Stimulated activated CD4-positive, alpha-beta T cell treated with anti-CD3 and anti-CD28 coated beads, Interleukin-2, amount 100 ng/mL, for 48 hours (primary cell): Measurements from ENCODE around the gene BBIP1.
A peak's percentile ranks its signal among the peaks of the same experiment; 100 is the strongest.

ENCODE experiments used
- DNase-seq, 2 donors: peaks; one replicate each; pipeline ENCODE4 v3.0.0-alpha.2; 2020

BBIP1 gene, protein sequence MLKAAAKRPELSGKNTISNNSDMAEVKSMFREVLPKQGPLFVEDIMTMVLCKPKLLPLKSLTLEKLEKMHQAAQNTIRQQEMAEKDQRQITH

DNA sequence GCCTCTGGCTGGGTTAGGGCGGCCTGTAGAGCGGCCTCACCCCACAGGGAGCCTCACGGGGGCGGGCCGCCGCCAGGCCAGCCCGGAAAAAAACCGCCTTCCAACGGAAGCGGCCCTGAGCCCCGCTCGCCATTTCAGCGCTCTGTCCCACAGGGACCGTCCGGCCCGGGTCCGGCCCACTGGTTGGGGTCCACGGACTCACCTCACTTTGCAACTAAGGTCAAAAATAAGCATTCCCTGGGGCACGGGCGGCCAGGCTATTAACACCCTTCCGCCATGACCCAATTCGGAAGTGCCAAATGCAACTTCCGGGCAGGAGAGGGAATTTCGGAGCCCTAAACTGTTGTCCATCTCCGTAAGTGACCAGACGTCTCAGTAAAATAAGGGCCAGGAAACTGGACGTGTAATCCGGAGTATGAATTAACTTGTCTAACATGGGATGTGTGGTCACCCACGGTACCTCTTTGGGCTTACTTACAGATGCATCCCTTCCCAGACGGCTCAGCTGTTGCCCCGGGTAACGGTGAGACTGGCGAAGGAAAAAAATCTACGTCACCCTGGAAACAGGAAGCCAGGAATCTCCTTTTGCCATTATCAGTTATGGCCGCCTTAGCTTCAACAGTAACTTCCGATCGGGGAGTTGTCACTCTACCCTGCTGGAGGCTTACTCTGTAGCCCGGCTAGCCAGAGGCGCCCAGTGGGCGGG lies at the start of gene BBIP1:
Gene BBIP1, minus strand, starts transcription at position 538 of the 706 bp plus-strand sequence. CDS start 1,023 bp downstream, outside the sequence.
- peak in 1 of 2 donors; percentile 80 for DNase-seq

DNA sequence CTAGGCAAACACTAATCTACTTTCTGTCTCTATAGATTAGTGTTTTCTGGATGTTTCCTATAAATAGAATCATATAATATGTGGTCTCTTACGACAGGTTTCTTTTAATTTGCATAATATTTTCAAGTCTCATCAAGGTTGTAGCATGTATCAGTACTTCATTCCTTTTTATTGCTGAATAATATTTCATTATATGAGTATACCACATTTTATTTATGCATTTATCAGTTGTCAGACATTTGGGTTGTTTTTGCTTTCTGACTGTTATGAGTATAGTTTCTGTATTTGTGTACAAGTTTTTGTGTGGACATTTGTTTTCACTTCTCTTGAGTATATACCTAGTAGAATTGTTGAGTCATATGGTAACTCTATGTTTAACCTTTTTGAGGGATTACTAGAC lies 48.7 kb upstream of the BBIP1 start:
- no peak for DNase-seq

DNA sequence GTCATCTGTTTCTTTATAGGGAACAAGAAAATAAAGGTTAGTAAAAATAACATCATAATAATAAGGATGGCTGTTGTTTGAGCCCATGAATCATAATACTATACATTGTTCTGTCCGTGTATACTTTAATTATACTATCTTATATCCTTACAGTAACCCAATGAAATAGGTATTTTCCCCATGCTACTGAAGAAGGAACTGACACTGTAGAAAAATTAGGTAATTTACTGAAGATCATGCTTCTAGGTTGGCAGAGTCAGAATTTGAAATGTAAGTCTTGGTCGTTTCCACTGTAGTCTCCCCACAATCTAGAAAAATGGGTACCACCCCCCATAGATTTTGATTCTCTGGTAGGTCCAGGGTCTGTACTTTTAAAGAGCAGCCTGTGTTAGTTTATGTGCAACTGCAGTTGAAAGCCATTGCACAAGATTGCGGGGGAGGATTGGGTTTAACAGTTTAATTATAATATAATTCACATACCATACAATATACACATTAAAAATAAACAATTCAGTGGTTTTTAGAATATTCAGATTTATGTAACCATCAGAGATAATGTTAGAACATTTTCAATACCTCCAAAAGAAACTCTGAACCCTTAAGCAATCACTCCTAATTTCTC lies 48.1 kb upstream of the BBIP1 start:
- no peak for DNase-seq

DNA sequence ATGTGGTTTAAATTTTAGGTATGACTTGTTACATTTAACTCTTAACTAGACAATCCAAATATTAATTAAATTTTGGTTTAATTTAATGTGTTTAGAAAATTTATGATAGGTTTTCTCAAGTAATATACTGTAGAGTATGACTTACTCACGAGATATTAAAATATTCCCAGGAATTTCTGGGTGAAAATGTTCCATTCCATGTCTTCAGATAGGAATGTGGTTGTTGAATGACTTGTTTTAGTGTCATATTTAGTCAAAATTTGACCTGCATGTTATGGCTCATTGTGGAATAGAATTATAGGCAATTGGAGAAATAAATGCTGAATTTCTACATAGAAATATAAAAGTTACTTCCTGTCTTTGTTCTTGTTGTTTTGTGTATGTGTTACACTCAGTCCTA lies 47.2 kb upstream of the BBIP1 start:
- no peak for DNase-seq

DNA sequence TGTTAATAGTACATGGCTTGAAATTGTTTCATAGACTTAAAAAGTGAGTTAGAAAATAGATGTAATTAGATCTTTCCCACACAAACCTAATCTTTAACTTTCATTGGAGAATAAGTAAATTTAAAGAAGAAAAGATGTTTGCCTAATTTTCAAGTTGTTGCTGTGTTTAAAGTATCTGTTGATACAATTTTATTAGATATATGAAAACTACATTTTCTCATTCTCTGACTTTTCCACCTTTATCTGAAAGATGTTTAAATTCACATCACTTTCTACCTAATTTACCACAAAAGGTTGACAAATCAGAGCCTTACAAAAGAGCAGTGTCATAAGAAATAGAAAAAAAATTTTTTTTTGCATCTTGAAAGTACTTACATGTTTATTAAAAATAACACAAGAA lies 46.2 kb upstream of the BBIP1 start:
- DNase-seq: no peak

DNA sequence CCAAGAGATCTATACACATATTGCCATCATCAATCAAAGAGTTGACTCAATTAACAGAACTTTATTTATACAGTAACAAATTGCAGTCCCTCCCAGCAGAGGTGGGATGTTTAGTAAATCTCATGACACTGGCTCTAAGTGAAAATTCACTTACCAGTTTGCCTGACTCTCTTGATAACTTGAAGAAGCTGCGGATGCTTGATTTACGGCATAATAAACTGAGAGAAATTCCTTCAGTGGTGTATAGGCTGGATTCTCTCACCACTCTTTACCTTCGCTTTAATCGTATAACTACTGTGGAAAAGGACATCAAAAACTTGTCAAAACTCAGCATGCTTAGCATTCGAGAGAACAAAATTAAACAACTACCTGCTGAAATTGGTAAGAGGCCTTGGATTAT lies 45.7 kb upstream of the BBIP1 start:
- DNase-seq: no peak

DNA sequence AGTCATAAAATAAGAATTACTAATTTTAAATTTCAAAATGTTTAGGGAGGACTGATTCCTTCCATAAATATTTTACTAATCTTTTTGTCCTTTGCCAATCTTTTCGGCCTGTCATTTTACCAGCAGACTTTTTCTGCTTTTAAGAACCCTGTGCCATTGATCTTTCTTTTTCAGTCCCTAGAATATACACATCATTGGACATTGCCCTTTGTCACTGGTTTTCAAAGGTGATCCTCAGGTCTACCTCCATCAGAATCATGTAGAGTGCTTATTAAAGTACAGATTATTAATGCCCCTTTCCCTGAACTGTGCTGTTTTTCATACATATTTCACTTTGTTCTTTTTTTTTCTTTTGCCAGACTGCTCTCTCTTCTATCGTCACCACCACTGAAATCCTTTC lies 44.2 kb upstream of the BBIP1 start:
- DNase-seq: no peak

DNA sequence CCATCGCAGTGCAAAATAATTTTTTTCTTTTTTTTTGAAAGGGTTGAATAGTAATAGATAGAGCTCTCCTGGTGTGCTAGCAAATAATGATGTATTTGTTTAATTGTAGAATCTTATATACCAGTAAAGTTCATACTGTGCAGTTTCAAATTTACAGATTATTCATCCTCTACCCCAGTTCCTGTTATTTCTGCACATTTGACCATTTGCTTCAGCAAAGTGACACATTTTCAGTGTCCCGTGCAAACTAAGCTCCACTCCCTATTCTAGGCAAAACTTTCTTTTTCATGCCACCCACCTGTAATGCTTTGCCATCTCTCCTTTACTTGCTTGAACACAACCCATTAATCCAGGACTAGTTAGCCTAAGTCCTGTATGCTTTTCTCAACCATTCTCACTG lies 43.5 kb upstream of the BBIP1 start:
- no peak for DNase-seq

DNA sequence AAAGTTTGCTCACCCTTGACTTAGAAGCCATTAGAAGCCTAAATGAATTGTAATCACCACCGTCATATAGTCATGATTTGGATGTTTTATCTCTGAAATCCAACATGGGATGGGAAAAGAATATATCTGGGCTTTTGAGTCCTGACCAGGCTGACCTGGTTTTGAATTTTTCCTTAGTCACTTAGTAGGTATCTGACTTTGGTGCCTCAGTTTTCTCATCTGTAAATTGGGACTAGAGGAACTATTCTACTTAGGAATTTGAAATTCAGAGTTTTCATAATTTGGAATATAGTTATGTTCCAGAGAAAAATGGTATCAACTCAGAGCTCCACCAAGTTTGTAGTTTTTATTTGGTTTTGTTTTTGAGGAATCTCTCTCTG lies 41.3 kb upstream of the BBIP1 start:
- no peak for DNase-seq

DNA sequence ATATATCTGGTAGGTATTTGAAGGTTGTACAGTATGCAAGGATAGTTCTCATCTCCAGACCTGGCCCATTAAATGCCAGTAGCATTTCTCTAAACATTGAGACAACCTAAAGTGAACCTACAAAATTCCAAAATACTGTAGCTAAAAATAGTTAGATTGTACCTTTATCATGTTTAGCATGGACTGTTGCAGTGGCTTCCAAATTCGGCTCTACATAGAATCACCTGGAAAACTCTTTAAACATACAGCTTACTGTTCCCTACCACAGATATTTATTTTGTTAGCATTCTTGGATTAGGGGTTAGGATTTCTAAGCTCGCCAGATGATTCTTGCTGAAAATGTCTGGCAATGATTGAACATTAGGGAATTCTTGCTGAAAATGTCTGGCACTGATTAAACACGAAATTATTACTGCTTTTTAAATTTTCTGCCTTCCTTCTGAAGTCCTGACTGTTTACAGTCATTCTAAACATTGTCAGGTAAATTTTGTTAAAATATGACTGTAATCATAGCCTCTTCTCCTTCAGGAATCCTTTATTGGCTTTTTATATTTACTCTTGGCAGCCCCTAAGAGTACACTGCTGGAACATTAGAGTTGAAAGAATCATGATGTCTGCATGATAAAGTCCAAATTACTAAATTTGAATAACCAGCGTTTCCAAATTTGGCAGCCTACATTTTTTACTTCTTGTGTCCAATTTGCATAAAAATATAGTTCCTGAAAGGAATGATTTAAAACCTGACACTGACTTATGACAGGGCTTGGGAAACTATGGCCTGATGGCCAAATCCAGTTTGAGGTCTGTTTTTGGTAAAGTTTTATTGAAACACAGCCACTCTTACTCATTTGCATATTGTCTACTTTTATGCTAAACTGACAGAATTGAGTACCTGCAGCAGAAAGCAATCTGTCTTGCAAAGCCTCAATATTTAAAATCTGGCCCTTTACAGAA lies 40.7 kb upstream of the BBIP1 start:
- no peak for DNase-seq

DNA sequence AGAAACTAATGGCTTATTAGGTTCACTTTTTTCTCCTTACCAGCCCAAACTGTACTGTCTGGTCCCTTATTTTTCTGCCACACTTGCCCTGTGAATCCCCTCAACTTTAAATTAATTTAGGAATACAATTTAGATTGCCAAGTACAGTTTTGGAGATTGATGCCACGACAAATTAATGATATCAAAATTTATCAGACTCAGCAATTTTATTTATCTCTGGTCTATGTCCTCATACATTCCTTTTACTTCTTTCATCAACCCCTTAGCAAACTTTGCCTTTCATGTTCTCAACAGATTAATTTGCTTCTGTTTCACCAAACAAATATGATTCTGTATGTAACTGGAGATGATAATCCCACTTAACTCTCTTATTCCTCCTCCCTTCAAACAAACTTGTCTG lies 38.6 kb upstream of the BBIP1 start:
- no peak for DNase-seq

DNA sequence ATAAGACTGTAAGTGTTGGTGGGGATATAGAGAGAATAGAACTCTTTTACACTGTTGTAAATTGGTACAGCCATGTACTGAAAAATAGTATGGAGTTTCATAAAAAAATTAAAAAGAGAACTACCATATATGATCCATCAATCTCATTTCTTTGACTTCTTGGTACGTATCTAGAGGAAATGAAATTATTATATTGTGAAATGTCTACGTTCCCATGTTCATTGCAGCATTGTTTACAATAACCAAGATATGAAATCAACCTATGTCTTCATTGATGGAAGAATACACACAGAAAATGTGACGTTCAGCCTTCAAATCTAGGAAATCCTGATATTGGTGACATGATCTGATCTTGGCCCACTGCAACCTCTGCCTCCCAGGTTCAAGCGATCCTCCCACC lies 32.4 kb upstream of the BBIP1 start:
- no peak for DNase-seq

DNA sequence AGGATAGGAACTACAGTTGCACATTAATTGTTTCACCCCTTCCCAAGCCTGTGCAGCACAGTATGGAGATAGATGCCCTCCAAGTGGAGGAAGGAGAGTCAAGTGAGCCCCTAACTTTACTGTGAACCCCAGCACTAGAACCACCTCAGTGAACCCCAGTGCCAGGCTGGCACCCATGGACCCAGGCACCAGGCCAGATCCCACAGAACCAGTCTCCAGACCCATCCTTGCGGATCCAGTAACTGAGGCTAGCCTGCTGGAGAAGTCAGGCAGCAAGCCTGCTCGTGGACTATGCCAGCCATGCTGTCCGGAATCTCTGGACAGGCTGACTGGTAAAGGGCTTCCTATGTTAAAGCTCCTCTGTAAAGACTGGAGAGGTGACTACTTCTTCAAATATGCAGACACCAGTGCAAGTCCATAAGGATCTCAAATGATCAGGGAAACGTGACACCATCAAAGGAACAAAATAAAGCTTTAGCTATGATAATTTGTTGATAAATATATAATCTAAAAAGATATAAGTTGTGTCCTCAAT lies 28.1 kb upstream of the BBIP1 start:
- DNase-seq: no peak

DNA sequence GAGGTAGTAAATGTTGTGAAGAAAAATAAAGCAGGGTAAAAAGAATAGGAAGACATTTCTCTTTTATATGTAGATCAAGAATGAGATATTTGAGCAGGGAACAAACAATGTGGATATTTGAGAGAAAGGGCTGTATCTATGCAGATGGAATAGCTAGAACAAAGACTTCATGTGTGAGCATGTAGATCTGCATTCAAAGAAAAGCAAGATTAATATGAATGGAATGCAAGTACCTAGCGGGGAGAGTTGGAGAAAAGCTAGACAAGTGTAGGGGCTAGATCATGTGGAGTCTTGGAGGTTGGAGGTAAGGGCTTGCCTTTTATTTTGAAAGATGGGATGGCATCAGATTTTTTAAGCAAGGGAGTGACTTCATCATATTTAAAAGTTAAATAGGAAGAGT lies 27.5 kb upstream of the BBIP1 start:
- no peak for DNase-seq

DNA sequence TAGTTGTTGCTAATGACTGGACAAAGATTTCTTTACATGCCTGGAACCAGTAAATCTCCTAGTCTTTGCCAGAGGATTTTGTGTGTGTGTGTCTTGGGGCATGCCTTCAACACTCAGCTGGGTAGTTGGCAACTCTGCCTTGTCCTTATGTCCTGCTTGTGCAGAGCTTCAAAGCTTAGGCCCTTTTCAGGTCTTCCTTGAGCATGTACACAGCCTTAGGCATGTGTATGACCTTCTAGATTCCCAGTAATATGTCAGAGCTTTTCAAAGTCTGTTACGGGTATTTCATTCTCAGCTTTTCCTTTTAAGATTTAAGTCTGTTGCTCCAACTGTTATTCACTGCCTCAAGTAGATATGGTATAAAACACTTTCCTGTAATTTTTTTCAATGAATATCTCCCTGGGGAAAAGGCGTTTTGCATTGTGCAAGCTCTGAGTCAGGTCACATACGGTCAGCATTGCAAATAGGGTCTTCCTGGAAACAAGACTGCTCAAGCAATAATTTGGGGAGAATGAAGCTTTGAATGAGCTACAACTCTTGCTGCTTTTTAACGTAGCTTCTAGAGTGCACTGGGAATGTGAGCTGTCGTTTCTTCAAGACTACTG lies 25.9 kb upstream of the BBIP1 start:
- DNase-seq: no peak

DNA sequence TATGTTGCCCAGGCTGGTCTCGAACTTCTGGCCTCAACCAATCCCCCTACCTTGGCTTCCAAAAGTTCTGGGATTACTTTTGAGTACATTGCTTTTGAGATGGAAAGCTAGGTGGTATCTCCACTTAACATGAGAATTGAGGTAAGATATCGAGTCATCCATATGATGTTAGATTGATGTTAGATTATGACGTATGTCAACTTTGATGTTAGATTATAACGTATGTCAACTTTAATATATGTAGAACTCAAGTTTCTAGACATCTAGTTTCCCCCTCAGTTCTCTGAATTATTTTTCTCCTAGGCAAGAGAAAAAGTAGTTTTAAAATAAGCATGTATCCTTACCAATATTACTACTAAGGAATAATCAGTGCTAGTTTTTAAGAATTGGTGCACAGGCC lies 20.4 kb upstream of the BBIP1 start:
- DNase-seq: no peak

DNA sequence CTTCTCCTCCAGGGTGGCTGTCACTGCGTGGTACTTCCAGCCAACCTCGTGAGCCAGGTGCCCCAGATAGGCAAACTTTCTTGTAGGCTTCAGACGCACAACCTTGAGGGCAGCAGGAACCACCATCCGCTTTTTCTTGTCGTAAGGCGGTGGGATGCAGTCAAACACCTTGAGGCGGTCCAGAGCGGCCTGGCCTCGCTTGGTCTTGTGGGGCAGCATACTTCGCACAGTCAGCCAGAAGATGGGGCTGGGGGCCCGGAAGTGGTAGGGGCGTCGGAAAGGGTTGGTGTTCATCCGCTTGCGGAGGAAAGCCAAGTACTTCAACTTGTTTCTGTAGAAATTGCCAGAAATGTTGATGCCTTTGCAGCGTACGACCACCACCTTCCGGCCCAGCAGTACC lies 17.8 kb upstream of the BBIP1 start:
- no peak for DNase-seq

DNA sequence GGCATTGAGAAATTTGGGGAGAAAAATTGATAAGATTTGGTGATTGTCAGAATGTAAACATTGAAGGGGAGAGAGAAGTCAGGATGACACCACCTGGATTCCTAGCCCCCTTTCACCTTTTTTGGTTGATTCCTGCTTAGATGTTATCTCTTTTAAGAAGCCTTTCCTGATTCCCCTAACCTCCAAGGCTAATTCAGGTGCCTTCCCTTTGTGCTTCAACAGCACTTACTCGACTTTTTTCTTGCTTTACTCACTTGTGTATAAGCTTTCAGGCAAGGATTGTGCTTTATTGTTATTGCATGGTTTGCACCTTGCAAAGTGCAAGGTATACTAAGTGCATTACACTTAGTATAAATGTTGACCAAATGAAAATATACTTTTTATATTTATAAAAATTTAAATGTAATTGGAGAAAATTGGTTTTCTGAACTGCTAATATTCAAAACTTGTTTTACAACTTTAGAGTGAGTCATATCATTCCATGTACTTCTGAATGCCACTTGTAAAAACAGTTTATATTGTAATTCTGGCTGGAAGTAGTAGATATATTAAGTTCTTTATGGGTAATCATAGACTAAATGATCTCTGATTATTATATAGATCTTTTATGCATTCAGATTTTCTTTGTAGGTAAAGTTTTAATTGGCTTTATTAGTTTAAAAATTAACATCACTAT lies 13.7 kb upstream of the BBIP1 start:
- no peak for DNase-seq

DNA sequence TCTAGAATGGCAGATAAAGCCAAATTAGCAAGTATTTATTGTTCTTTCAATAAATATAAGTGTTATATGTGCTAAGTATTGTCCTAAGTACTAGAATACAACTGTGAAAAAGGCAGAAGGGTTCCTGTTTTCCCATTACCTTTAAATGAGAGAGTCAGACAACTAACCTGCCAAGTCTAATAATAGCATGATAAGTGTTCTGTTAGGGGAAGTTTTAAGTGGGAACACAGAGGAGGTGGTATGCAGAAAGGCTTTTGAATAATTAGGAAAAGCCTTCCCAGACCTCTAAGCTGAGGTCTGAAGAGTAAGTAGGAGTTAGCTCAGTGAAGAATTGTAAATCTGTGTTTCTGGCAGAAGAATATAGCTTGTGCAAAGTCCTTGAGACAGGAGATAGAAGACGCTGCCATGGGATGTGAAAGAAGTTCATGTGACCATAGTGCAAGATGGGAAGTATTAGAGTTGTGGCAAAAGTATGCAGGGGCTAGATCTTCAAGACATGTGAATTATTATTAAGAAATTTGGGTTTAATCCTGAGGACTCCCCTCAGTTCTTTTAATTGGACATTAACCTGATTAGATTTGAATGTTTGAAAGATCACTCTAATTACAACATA lies 12.9 kb upstream of the BBIP1 start:
- no peak for DNase-seq

DNA sequence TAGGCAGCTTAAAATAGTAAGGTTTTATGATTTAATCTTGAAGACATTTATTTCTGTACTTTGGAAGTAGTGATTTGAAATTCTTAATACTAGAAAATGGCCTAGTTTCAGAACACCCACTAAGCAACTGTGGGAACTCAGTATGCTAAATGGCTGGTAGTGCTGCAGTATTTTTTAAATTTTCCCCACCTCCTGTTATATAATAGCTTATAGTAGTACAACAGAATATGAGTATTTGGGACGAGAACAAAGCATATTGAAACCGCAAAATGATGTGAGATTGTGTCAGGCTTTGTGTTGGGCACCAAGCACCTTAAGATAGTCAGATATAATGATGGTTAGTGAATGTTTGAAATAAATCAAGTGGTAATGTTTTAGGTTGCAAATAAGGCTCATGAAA lies 8.5 kb upstream of the BBIP1 start:
- no peak for DNase-seq

DNA sequence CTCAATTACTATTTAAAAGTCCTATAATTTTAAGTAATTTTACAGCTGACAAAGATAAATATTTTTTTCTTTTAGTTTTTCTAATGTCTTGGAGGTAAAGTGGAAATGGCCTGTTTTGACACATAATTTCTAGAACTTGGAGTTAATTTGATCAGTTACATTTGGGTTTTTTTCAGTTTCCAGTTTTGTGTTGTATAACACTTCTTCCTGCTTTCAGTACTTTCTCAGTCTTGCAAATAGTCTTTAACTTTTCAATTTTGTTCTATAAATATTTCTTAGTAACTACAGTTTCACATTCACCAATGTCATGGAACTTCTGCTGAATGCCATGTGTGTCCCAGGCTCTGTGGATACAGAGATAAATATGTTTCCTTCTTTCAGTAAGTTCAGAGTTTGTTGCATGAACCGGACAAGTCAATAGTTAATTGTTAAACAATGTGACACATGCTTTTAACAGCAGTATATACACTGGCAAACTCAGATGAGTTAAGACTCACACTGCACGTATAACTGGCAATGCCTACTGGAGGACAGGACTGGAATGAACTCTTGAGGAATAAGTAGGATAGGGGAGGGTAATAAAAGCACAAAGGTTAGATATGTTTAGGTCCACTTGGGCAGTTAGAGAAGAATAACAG lies 5.0 kb upstream of the BBIP1 start:
- DNase-seq: no peak
